GM10266 (cell line): ENCODE measurements around the gene LAMA3.

Experiments used
- DNase-seq: peaks from one replicate; pipeline ENCODE4 v3.0.0; 2012; ENCODE audit errors: extremely low spot score
- CTCF ChIP-seq: IDR thresholded peaks from 2 replicates; pipeline ENCODE4 v1.5.1; 2012; ENCODE audit warnings: mild to moderate bottlenecking, low read depth; ENCODE audit not compliant: control insufficient read depth, insufficient read depth; ENCODE audit errors: missing control alignments

LAMA3 gene

GRCh38 chr18:23800902-23801301 lies 111.6 kb downstream of the LAMA3 start:
- DNase-seq = no peak
- no peak for TF ChIP-seq CTCF

DNA sequence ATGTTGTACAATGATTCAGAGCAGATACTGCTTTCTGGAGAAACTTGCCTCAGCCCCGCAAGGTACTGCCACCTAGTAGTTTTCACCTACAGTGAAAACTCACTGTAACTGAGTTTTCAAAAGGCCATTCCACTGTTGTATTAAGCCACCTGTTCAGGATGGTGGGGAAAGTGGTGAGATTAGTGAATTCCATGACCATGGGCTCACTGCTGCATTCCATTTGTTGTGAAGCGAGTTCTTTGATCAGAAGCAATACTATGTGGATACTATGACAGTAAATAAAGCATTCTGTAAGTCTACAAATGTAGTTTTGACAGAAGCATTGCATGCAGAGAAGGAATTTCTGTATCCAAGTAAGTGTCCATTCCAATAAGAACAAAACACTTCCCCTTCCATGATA lies 113.6 kb downstream of the LAMA3 start:
- no peak for DNase-seq
- TF ChIP-seq CTCF = no peak

GRCh38 chr18:23803755-23804154 lies 114.5 kb downstream of the LAMA3 start:
- DNase-seq = no peak
- no peak for TF ChIP-seq CTCF

- no peak for DNase-seq
- TF ChIP-seq CTCF = no peak
Observed at GRCh38 chr18:23805898-23806297, 116.6 kb downstream of the LAMA3 start.

DNA sequence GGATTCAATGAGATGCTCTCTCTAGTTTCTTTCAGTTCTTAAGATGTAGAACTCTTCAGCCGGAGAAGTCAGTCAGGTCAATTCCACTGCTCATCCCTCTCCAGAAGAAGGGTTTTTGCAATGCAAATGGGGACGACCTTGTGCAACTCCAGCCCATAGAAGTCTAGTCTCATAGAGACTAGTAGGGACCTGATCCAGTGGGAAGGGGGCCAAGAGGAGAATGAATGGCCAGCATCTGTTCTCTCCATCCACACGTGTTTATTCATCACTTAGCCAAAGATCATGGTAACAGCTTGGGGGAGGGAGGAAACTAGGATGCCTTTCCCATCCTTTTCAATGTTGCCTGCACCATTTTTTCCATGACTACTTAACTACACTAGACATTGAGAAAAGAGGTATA lies 120.2 kb downstream of the LAMA3 start:
- DNase-seq = no peak
- TF ChIP-seq CTCF = no peak

DNA sequence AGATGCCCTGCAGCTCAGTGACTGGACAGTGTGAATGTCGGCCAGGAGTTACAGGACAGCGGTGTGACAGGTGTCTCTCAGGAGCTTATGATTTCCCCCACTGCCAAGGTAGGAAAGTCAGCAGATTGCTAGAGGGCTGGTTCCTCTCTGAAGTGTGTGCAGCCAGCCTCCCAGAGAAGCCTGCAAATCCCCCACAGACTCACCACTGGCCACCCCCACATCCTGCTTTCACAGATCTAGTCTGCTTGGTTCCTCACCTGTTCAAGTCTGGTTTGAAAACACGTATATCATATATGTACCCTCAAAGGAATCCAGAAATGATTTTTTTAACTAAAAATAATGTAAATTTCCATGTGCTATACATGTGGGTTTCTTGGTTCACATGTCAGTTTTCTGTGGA lies 121.1 kb downstream of the LAMA3 start:
- TF ChIP-seq CTCF = no peak
- DNase-seq = peak; percentile 31

GRCh38 chr18:23811176-23811575 lies 121.9 kb downstream of the LAMA3 start:
- DNase-seq = no peak
- no peak for TF ChIP-seq CTCF
